Endothelial cell (in vitro differentiated cells): ENCODE results near the gene STRN. TPM values are rescaled to one million over a fixed set of nuclear protein-coding genes. Genes with fewer than 3 reads are reported as not detected.
A peak's percentile ranks its signal among the peaks of the same experiment; 100 is the strongest.
"Not testable (repeated sequence)": the region's sequence is repeated elsewhere in the genome, so short reads cannot be mapped to it uniquely, and the experiment has no call there.

Experiments
- DNase-seq: peaks from one replicate; pipeline ENCODE4 v3.0.0; 2021; ENCODE audit warnings: low spot score
- H3K27ac Mint-ChIP-seq: one replicate; pipeline ENCODE4 v1.8.0; 2021; ENCODE audit warnings: mixed read lengths, inconsistent platforms; ENCODE audit not compliant: unreplicated experiment
- H3K27me3 Mint-ChIP-seq: one replicate; pipeline ENCODE4 v1.8.0; 2021; ENCODE audit warnings: mild to moderate bottlenecking, moderate library complexity, mixed read lengths, inconsistent platforms; ENCODE audit not compliant: unreplicated experiment
- H3K36me3 Mint-ChIP-seq: one replicate; pipeline ENCODE4 v1.8.0; 2021; ENCODE audit warnings: mild to moderate bottlenecking, low read depth, mixed read lengths, inconsistent platforms; ENCODE audit not compliant: unreplicated experiment
- H3K4me1 Mint-ChIP-seq: one replicate; pipeline ENCODE4 v1.8.0; 2021; ENCODE audit warnings: mild to moderate bottlenecking, mixed read lengths, inconsistent platforms; ENCODE audit not compliant: unreplicated experiment
- H3K4me3 Mint-ChIP-seq: one replicate; pipeline ENCODE4 v1.8.0; 2021; ENCODE audit warnings: mild to moderate bottlenecking, mixed read lengths, inconsistent platforms; ENCODE audit not compliant: unreplicated experiment
- H3K9me3 Mint-ChIP-seq: one replicate; pipeline ENCODE4 v1.8.0; 2021; ENCODE audit warnings: mixed read lengths, inconsistent platforms; ENCODE audit not compliant: unreplicated experiment
- total RNA-seq: library from RNA; stranded (reverse); fragmentation: NEBNext Ultra II Directional; extraction: Animal tissue kit (Norgen Biotek cat#: 25700); gene quantifications from one replicate; pipeline ENCODE4 v1.2.1, GENCODE V29; 2021; ENCODE audit not compliant: unreplicated experiment
- TF ChIP-seq, protein P1 (sequence below): fragments of 200-600 bp; sonication (generic); IDR thresholded peaks from one replicate; pipeline ENCODE4 v1.5.0; 2021; ENCODE audit warnings: antibody characterized with exemption; ENCODE audit not compliant: unreplicated experiment

The STRN gene
- total RNA-seq, 1 donor from 2014 or later, result 52.0 TPM

DNA sequence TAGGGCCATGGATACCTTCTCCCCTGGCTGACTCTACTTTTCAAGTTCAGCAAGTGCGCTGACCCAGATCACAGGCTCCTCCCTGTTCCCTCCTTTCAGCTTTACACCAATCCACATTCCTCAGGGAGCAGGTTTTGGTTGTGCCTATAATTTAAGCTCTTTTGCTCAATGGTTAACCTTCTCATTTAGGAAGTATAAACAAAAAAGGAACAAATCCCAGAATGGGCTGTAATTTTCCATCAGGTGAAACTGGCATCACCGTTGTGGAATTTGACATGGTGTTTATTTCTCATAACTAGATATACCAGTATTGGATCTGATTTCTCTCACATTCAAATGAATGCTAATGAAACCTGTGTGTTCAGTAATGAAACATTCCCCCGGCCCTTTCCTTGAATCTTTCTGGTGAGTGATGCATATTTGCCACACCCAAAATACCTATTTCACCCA is 13.6 kb downstream of the STRN start:
- no peaks in the 10 kb centered on the region for H3K9me3 Mint-ChIP-seq
- no peak for DNase-seq
- H3K4me3 Mint-ChIP-seq, result no peak overlapping the region
- no peaks in the 10 kb centered on the region for H3K27me3 Mint-ChIP-seq
- H3K4me1 Mint-ChIP-seq, result peaks cover 30% of the 10 kb centered on the region
- TF ChIP-seq, protein P1, sequence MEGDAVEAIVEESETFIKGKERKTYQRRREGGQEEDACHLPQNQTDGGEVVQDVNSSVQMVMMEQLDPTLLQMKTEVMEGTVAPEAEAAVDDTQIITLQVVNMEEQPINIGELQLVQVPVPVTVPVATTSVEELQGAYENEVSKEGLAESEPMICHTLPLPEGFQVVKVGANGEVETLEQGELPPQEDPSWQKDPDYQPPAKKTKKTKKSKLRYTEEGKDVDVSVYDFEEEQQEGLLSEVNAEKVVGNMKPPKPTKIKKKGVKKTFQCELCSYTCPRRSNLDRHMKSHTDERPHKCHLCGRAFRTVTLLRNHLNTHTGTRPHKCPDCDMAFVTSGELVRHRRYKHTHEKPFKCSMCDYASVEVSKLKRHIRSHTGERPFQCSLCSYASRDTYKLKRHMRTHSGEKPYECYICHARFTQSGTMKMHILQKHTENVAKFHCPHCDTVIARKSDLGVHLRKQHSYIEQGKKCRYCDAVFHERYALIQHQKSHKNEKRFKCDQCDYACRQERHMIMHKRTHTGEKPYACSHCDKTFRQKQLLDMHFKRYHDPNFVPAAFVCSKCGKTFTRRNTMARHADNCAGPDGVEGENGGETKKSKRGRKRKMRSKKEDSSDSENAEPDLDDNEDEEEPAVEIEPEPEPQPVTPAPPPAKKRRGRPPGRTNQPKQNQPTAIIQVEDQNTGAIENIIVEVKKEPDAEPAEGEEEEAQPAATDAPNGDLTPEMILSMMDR, result no peak
- H3K27ac Mint-ChIP-seq, result peak overlapping the region; percentile 10
- peaks cover 4% of the 10 kb centered on the region for H3K36me3 Mint-ChIP-seq

DNA sequence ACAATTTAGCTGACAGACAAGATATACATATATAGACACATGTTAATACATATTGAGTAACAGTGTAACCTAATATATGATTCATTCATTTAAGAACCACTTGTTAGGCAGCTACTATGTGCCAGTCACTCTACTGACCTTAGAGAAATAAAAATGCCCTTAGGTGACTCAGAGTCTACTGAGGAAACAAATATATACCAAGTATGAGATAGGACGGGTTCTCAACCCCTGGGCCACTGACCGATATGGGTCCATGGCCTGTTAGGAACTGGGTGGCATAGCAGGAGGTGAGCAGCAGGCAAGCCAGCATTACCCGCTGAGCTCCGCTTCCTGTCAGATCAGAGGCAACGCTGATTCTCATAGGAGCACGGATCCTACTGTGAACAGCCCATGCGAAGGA is 14.8 kb downstream of the STRN start:
- Mint-ChIP-seq H3K27ac (peak overlapping the region; percentile 59), H3K4me1 (peaks cover 30% of the 10 kb centered on the region), H3K9me3 (no peaks in the 10 kb centered on the region), H3K4me3 (no peak overlapping the region), H3K36me3 (peaks cover 4% of the 10 kb centered on the region), H3K27me3 (no peaks in the 10 kb centered on the region)
- no peak for DNase-seq
- TF ChIP-seq, protein P1, result no peak

DNA sequence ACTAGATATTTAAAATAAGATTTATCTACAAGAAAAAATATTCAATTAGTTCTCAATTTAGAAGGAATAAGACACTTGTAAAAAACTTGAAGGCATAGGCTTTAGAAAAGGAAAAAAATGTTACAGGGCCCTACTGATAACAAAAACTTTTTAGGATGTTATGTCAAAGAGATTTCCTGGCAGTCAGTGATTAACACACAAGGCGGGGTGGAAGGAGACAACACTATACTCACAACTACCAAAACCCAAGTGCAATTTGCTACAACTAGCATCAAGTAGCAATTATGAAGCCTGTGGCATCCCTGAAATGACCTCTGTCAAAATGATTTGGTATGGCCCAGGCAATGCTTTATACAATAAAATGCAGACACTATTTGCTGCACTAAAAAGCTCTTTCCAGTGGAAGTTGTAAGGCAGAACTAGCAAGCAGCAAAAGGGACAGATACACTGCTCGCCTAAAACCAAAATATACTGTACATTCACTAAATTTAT is 15.3 kb downstream of the STRN start:
- no peak for DNase-seq
- peaks cover 30% of the 10 kb centered on the region for H3K4me1 Mint-ChIP-seq
- H3K36me3 Mint-ChIP-seq, result peaks cover 4% of the 10 kb centered on the region
- TF ChIP-seq, protein P1, result no peak
- no peaks in the 10 kb centered on the region for H3K27me3 Mint-ChIP-seq
- no peaks in the 10 kb centered on the region for H3K9me3 Mint-ChIP-seq
- no peak overlapping the region for H3K4me3 Mint-ChIP-seq
- no peak overlapping the region for H3K27ac Mint-ChIP-seq

DNA sequence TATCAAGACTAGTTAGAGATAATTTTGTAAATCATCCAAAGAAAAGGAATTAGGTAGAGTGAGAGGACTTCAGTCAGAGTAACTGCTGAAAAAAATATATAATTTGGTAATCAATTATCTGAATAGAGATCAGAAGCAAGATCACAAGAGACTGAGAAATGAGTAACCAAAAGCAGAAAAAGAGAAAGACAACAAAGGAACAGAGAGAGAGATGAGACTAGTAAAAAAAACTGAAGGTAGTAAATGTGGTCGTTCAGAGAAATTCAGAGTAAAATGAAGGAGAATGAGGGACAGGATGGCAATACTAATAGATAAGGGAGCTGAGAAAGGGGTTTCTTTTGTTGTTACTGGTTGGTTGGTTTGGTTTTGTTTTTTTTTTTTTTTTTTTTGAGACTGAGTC is 16.5 kb downstream of the STRN start:
- Mint-ChIP-seq H3K4me1 (peaks cover 28% of the 10 kb centered on the region), H3K27ac (peak overlapping the region; percentile 39), H3K36me3 (peaks cover 4% of the 10 kb centered on the region), H3K27me3 (no peaks in the 10 kb centered on the region), H3K9me3 (no peaks in the 10 kb centered on the region), H3K4me3 (peak overlapping the region; percentile 30)
- TF ChIP-seq, protein P1, result no peak
- no peak for DNase-seq

DNA sequence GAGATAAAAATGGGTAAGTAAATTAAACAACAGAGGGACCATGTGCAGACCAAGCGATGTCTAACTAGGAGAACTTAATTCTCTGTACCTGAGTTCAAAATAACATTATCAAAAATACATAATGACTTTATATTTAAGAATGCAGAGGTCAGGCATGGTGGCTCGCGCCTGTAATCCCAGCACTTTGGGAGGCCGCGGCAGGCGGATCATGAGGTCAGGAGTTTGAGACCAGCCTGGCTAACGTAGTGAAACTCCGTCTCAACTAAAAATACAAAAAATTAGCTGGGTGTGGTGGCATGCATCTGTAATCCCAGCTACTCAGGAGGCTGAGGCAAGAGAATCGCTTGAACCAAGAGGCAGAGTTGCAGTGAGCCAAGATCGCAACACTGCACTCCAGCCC is 21.1 kb downstream of the STRN start:
- not testable (repeated sequence) for H3K36me3 Mint-ChIP-seq, H3K9me3 Mint-ChIP-seq, H3K27me3 Mint-ChIP-seq, H3K4me1 Mint-ChIP-seq, H3K4me3 Mint-ChIP-seq, H3K27ac Mint-ChIP-seq, DNase-seq

DNA sequence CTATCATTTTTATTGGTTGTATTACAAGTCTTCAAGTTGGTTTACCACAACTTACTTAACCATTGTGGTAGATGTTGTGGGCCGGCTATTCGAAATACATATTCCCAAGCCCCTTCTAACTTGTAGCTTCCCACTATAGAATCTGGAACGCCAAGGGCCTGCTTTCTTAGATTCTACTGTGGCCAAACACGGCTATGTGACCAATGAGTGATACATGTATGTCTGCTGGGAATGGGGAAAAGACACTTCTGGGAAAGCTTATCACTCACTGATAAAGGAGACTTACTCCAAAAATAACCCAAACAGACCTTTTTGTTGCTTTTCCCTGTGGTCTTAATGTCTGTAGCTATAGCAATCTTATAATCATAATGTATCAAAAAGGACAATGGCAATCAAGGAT is 24.5 kb downstream of the STRN start:
- no peaks in the 10 kb centered on the region for H3K27me3 Mint-ChIP-seq
- TF ChIP-seq, protein P1, result no peak
- no peaks in the 10 kb centered on the region for H3K9me3 Mint-ChIP-seq
- H3K4me1 Mint-ChIP-seq, result no peaks in the 10 kb centered on the region
- no peak for DNase-seq
- no peak overlapping the region for H3K27ac Mint-ChIP-seq
- H3K4me3 Mint-ChIP-seq, result no peak overlapping the region
- H3K36me3 Mint-ChIP-seq, result no peaks in the 10 kb centered on the region

DNA sequence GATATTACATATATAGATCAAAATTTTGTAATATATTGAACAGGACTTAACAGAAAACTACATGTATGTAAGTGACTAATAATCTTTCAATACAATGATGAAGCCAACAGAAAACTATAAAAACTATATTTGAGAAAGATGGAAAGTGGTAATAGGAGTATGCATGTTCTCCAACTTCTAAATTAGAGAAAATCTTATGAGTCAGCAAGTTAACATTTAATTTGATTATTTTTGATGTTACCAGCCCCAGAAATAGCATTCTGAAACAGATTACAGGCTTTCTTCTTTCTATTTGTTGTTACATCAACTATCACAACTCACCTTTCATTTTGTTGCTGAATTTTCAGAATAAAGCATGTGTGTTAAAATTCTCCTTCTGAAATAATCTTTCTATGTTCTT is 29.8 kb downstream of the STRN start:
- not testable (repeated sequence) for DNase-seq, H3K4me3 Mint-ChIP-seq, H3K36me3 Mint-ChIP-seq, H3K27me3 Mint-ChIP-seq, H3K9me3 Mint-ChIP-seq, H3K27ac Mint-ChIP-seq, H3K4me1 Mint-ChIP-seq

DNA sequence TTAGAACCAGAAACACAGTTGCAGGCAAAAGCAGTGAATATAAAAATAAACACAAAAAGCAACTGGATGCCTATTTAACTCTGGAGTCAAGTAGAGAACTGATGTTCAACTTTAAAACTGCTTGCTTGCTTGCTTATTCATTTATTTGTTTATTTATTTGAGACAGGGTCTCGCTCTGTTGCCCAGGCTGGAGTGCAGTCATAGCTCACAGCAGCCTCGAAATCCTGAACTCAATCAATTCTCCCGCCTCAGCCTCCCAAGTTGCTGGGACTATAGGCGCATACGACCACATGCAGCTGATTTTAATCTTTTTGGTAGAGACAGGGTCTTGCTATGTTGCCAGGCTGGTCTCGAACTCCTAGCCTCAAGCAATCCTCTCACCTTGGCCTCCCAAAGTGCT is 34.6 kb downstream of the STRN start:
- H3K9me3 Mint-ChIP-seq, H3K4me1 Mint-ChIP-seq, DNase-seq, H3K27me3 Mint-ChIP-seq, H3K4me3 Mint-ChIP-seq, H3K36me3 Mint-ChIP-seq, H3K27ac Mint-ChIP-seq: not testable (repeated sequence)
